Natural killer cell (primary cell): ENCODE data around the gene GRID1. TPM values are rescaled to one million over a fixed set of nuclear protein-coding genes. Genes with fewer than 3 reads are reported as not detected.

Experiments used
- ATAC-seq, 3 donors: fragments of 150-1000 bp in 2 of 3; fragments of 200-7000 bp in 1 of 3; cut with Tn5 transposase; 1 replicate in 1 of 3; 2 replicates in 2 of 3; pipeline ENCODE4 v1.10.0; 2021; ENCODE audit warnings: mild to moderate bottlenecking in 2 of 3, moderate library complexity in 2 of 3
- DNase-seq, 2 donors: peaks; one replicate each; pipeline versions ENCODE4 v3.0.0 to v3.0.0-alpha.2; 2013 to 2021; ENCODE audit warnings: mixed read lengths in 1 of 2
- H3K27ac ChIP-seq: one replicate; pipeline ENCODE4 v1.5.1; 2013; ENCODE audit warnings: mild to moderate bottlenecking, low read length
- H3K27me3 ChIP-seq: one replicate; pipeline ENCODE4 v1.6.1; 2013; ENCODE audit warnings: low read length; ENCODE audit not compliant: control insufficient read depth, insufficient read depth
- H3K36me3 ChIP-seq: one replicate; pipeline ENCODE4 v1.6.1; 2013; ENCODE audit warnings: low read length; ENCODE audit not compliant: control insufficient read depth, insufficient read depth
- H3K4me1 ChIP-seq: one replicate; pipeline ENCODE4 v1.6.1; 2013; ENCODE audit warnings: low read length; ENCODE audit not compliant: control insufficient read depth, insufficient read depth
- H3K4me3 ChIP-seq: one replicate; pipeline ENCODE4 v1.5.1; 2013; ENCODE audit warnings: low read length
- H3K9me3 ChIP-seq: one replicate; pipeline ENCODE4 v1.6.1; 2013; ENCODE audit warnings: low read length; ENCODE audit not compliant: control insufficient read depth, insufficient read depth
- H3K27ac Mint-ChIP-seq, 2 donors: one replicate each; pipeline ENCODE4 v1.8.0; 2022; ENCODE audit warnings: mild to moderate bottlenecking in 2 of 2, mixed read lengths in 2 of 2, moderate library complexity in 1 of 2
- H3K27me3 Mint-ChIP-seq, 2 donors: one replicate each; pipeline ENCODE4 v1.8.0; 2022; ENCODE audit warnings: low read depth in 2 of 2, mixed read lengths in 2 of 2
- H3K36me3 Mint-ChIP-seq: one replicate; pipeline ENCODE4 v1.8.0; 2022; ENCODE audit warnings: mixed read lengths
- H3K4me1 Mint-ChIP-seq, 2 donors: one replicate each; pipeline ENCODE4 v1.8.0; 2022; ENCODE audit warnings: mixed read lengths in 2 of 2
- H3K4me3 Mint-ChIP-seq: one replicate; pipeline ENCODE4 v1.8.0; 2022; ENCODE audit warnings: mild to moderate bottlenecking, moderate library complexity, mixed read lengths
- H3K9me3 Mint-ChIP-seq, 2 donors: one replicate each; pipeline ENCODE4 v1.8.0; 2022; ENCODE audit warnings: mixed read lengths in 2 of 2
- WGBS: methylation state at CpG from one replicate; pipeline ENCODE4 v1.1.7; 2013; ENCODE audit warnings: missing lambda C conversion rate; ENCODE audit not compliant: insufficient coverage; 5-methylcytosine and 5-hydroxymethylcytosine counted together
- intact Hi-C: fragments of 100-400 bp; cut with micrococcal nuclease; formaldehyde crosslinking; loops from one replicate; pipeline ENCODE4 v1.14.2; 2022
- total RNA-seq, 4 donors: library from RNA; stranded (reverse); fragments of 120-200 nt in 1 of 4; gene quantifications; one replicate each; pipeline versions ENCODE4 v1.2.3 to v1.2.4, GENCODE V29; 2013 to 2022
- TF ChIP-seq, protein P1 (sequence below): fragments of 200-600 bp; IDR thresholded peaks from one replicate; pipeline ENCODE4 v1.8.0; 2022; ENCODE audit warnings: antibody characterized with exemption

The GRID1 gene
- total RNA-seq, 3 donors from 2014 or later (not counting 1 experiment from before 2014, with no cell fraction given) = not detected

DNA sequence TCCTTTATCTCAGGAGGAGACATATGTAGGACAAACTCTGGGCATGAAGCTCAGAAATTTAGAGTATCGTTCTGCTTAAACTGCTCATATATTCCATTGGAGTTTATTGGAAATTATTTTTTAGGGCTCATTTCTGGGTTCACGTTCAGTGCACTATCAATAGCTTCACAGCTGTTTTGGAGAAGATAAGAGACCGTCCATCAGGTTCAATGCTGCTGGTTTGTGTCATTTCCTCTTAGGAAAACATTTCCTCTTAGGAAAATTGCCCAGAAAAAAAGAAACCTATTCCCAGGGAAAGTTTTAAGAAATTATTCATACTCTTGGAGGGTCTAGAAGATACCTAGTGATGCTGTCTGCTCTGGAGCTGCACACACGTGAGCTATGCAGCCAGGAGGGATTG lies 691.7 kb downstream of the GRID1 start:
- no peak for DNase-seq
- H3K36me3 ChIP-seq = no peaks in the 10 kb centered on the region
- no peaks in the 10 kb centered on the region for H3K9me3 ChIP-seq
- no peaks in the 10 kb centered on the region for H3K4me1 ChIP-seq
- ATAC-seq = no peak
- H3K4me3 ChIP-seq = no peak overlapping the region
- Mint-ChIP-seq H3K36me3 (no peaks in the 10 kb centered on the region), H3K27ac (no peak overlapping the region), H3K4me3 (no peak overlapping the region), H3K9me3 (peaks cover 5 to 20% of the 10 kb centered on the region in 2 donors), H3K27me3 (no peaks in the 10 kb centered on the region), H3K4me1 (no peaks in the 10 kb centered on the region)
- H3K27me3 ChIP-seq = no peaks in the 10 kb centered on the region
- no peak overlapping the region for H3K27ac ChIP-seq
- 47% methylated on average over 4 of the region's 4 CpGs for WGBS
- TF ChIP-seq, protein P1, sequence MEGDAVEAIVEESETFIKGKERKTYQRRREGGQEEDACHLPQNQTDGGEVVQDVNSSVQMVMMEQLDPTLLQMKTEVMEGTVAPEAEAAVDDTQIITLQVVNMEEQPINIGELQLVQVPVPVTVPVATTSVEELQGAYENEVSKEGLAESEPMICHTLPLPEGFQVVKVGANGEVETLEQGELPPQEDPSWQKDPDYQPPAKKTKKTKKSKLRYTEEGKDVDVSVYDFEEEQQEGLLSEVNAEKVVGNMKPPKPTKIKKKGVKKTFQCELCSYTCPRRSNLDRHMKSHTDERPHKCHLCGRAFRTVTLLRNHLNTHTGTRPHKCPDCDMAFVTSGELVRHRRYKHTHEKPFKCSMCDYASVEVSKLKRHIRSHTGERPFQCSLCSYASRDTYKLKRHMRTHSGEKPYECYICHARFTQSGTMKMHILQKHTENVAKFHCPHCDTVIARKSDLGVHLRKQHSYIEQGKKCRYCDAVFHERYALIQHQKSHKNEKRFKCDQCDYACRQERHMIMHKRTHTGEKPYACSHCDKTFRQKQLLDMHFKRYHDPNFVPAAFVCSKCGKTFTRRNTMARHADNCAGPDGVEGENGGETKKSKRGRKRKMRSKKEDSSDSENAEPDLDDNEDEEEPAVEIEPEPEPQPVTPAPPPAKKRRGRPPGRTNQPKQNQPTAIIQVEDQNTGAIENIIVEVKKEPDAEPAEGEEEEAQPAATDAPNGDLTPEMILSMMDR = no peak
- intact Hi-C loops = no loop called here

DNA sequence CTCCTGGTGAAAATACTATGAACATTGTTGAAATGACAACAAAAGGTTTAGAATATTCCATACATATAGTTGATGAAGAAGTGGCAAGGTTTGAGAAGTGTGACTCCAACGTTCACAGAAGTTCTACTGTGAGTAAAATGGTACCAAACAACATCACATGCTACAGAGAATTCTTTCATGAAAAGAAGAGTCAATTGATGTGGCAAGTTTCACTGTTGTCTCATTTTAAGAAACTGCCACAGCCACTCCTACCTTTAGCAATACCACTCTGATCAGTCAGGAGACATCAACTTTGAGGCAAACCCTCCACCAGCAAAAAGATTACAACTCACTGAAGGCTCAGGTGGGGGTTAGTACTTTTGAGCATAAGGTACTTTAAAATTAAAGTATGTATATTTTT lies 693.3 kb downstream of the GRID1 start:
- Mint-ChIP-seq H3K9me3 (peaks cover 3 to 16% of the 10 kb centered on the region in 2 donors), H3K27ac (no peak overlapping the region), H3K36me3 (no peaks in the 10 kb centered on the region), H3K27me3 (no peaks in the 10 kb centered on the region), H3K4me3 (no peak overlapping the region), H3K4me1 (no peaks in the 10 kb centered on the region)
- WGBS = no CpG with 5 or more reads among the region's 1 CpG
- Histone ChIP-seq H3K9me3 (no peaks in the 10 kb centered on the region), H3K36me3 (no peaks in the 10 kb centered on the region), H3K27me3 (no peaks in the 10 kb centered on the region), H3K27ac (no peak overlapping the region), H3K4me1 (no peaks in the 10 kb centered on the region), H3K4me3 (no peak overlapping the region)
- intact Hi-C loops = no loop called here
- TF ChIP-seq, protein P1 = no peak
- no peak for ATAC-seq
- DNase-seq = no peak

DNA sequence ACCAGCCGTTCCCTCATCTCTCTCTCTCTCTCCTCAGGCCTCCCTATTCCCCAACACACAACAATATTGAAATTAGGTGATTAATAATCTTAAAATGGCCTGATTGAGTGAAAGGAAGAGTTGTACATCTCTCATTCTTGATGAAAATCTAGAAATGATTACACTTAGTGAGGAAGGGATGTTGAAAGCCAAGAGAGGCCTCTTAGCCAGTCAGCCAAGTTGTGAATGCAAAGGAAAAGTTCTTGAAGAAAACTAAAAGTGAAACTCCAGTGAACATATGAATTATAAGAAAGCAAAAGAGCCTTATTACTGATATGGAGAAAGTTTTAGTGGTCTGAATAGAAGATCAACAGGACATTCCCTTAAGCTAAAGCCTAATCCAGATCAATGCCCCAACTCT lies 695.1 kb downstream of the GRID1 start:
- H3K4me1 Mint-ChIP-seq = no peaks in the 10 kb centered on the region
- whole genome bisulfite sequencing = no CpG with 5 or more reads among the region's 1 CpG
- no peaks in the 10 kb centered on the region for H3K27me3 ChIP-seq
- no peak overlapping the region for H3K4me3 ChIP-seq
- H3K27me3 Mint-ChIP-seq = no peaks in the 10 kb centered on the region
- no peaks in the 10 kb centered on the region for H3K9me3 ChIP-seq
- ATAC-seq (no peak), DNase-seq (no peak)
- H3K27ac ChIP-seq = no peak overlapping the region
- TF ChIP-seq, protein P1 = no peak
- intact Hi-C loops = no loop called here
- H3K4me1 ChIP-seq = no peaks in the 10 kb centered on the region
- H3K27ac Mint-ChIP-seq = no peak overlapping the region
- H3K9me3 Mint-ChIP-seq = peaks cover 3 to 9% of the 10 kb centered on the region in 2 donors
- H3K36me3 ChIP-seq = no peaks in the 10 kb centered on the region
- no peaks in the 10 kb centered on the region for H3K36me3 Mint-ChIP-seq
- H3K4me3 Mint-ChIP-seq = no peak overlapping the region

DNA sequence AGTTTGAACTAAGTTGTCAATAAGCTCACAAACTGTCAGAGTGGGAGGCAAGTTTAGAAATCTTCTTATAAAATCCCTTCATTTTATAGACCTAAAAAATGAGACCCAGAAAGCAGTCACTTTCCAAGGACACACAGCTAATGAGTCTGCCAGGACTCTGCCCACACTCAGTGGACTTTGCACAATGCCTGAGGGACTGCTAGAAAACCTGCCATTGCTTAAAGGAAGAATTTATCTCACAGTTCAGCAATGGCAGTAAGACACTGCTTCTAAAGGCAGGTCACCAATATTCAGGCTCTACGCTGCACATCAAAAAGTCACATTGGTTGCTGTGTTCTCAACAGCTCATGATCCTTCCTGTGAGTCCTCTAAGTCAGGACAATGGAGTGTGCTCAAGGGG lies 698.1 kb downstream of the GRID1 start:
- DNase-seq = no peak
- TF ChIP-seq, protein P1 = no peak
- 96% methylated on average over 1 of the region's 1 CpG for WGBS
- Mint-ChIP-seq H3K9me3 (peaks cover 3 to 9% of the 10 kb centered on the region in 2 donors), H3K36me3 (no peaks in the 10 kb centered on the region), H3K4me1 (no peaks in the 10 kb centered on the region), H3K27me3 (no peaks in the 10 kb centered on the region), H3K4me3 (no peak overlapping the region), H3K27ac (no peak overlapping the region)
- Histone ChIP-seq H3K36me3 (no peaks in the 10 kb centered on the region), H3K27me3 (no peaks in the 10 kb centered on the region), H3K9me3 (no peaks in the 10 kb centered on the region), H3K4me1 (no peaks in the 10 kb centered on the region), H3K4me3 (no peak overlapping the region), H3K27ac (no peak overlapping the region)
- ATAC-seq = no peak
- intact Hi-C loops = no loop called here
